Psoas muscle (tissue), 8 donors: ENCODE measurements around the gene DPP4. TPM values are rescaled to one million over a fixed set of nuclear protein-coding genes. Genes with fewer than 3 reads are reported as not detected.

Source experiments
- ATAC-seq, 4 donors: fragments of 200-7000 bp; cut with Tn5 transposase; one replicate each; pipeline ENCODE4 v1.9.1; 2020; ENCODE audit warnings: moderate library complexity in 3 of 4, mild to moderate bottlenecking in 2 of 4
- DNase-seq, 2 donors: peaks; one replicate each; pipeline ENCODE4 v3.0.0-alpha.2; 2020
- H3K27ac ChIP-seq: fragments of 200-600 bp; one replicate; pipeline ENCODE4 v1.8.0; 2022
- H3K27me3 ChIP-seq, 3 donors: fragments of 200-600 bp in 1 of 3; one replicate each; pipeline versions ENCODE4 v1.6.1 to v1.8.0; 2013 to 2022; ENCODE audit warnings: low read length in 2 of 3, mild to moderate bottlenecking in 2 of 3, moderate library complexity in 1 of 3; ENCODE audit not compliant: insufficient read depth in 3 of 3
- H3K36me3 ChIP-seq, 2 donors: fragments of 200-600 bp in 1 of 2; one replicate each; pipeline versions ENCODE4 v1.6.1 to v1.8.0; 2013 to 2022; ENCODE audit warnings: low read depth in 1 of 2, mild to moderate bottlenecking in 1 of 2, moderate library complexity in 1 of 2; ENCODE audit not compliant: insufficient read depth in 1 of 2
- H3K4me1 ChIP-seq: fragments of 200-600 bp; one replicate; pipeline ENCODE4 v1.8.0; 2022
- H3K4me3 ChIP-seq: fragments of 200-600 bp; one replicate; pipeline ENCODE4 v1.8.0; 2022; ENCODE audit warnings: mild to moderate bottlenecking
- H3K9me3 ChIP-seq: fragments of 200-600 bp; one replicate; pipeline ENCODE4 v1.8.0; 2022
- CTCF ChIP-seq: fragments of 200-600 bp; IDR thresholded peaks from one replicate; pipeline ENCODE4 v1.8.0; 2022; ENCODE audit warnings: antibody characterized with exemption
- WGBS, 3 donors: extraction: QIAGEN DNeasy Blood & Tissue Kit; methylation state at CpG; one replicate each; pipeline versions ENCODE4 v1.1.6 to v1.1.7; 2013; 5-methylcytosine and 5-hydroxymethylcytosine counted together
- intact Hi-C, 2 donors: fragments of 100-400 bp; cut with DNase I; formaldehyde crosslinking; loops; one replicate each; pipeline versions ENCODE4 v1.11.0 to v1.14.2; 2022
- polyA plus RNA-seq, 3 donors: library from polyadenylated mRNA; stranded (reverse); fragments of 200-250 nt; gene quantifications; one replicate each; pipeline ENCODE4 v1.2.3, GENCODE V29; 2013
- total RNA-seq, 4 donors: library from RNA; stranded (reverse); fragmentation: NEBNext Ultra II Directional in 2 of 4; extraction: Animal tissue kit (Norgen Biotek cat#: 25700) in 2 of 4; gene quantifications; one replicate each; pipeline versions ENCODE4 v1.2.1 to v1.2.4, GENCODE V29; 2021 to 2023
- donor health status: healthy with polysubstance abuse.
- donor health status: DM: no; HTN: no; CAD: no; lungs with moderate emphysema.
- donor health status: Bipolar disorder and iron deficiency.
- donor health status: healthy.
- donor health status: DM: yes; HTN: yes; CAD: no.
- donor health status: DM: no; HTN: no; CAD: no.
- donor health status: DM: no; HTN: no; CAD: no.
- donor health status: DM: yes; HTN: yes; CAD: no.

The DPP4 gene
- total and polyA plus RNA-seq, 7 donors = 0.25 to 3.1 (median 0.80) TPM

GRCh38 chr2:162074928-162075688, 1.1 kb upstream of the DPP4 start:
- Histone ChIP-seq H3K9me3 (no peaks in the 10 kb centered on the region), H3K27ac (no peak overlapping the region), H3K4me1 (no peaks in the 10 kb centered on the region), H3K4me3 (no peak overlapping the region), H3K27me3 (peaks cover 0 to 14% (median 3%) of the 10 kb centered on the region in 3 donors), H3K36me3 (no peaks in the 10 kb centered on the region)
- DNase-seq = no peak
- 58 to 61% (median 59%) methylated on average over 6 of the region's 6 CpGs for whole genome bisulfite sequencing, 3 donors
- intact Hi-C loops = no loop called here
- peak in 2 of 4 donors; percentile 13 to 43 for ATAC-seq
- TF ChIP-seq CTCF = no peak

- DNase-seq (no peak), ATAC-seq (no peak)
- WGBS, 3 donors = 42 to 48% (median 44%) methylated on average over 2 of the region's 2 CpGs
- intact Hi-C loops = no loop called here
- H3K4me1 ChIP-seq = no peaks in the 10 kb centered on the region
- H3K9me3 ChIP-seq = no peaks in the 10 kb centered on the region
- H3K4me3 ChIP-seq = peak overlapping the region; percentile 65
- no peak overlapping the region for H3K27ac ChIP-seq
- H3K27me3 ChIP-seq = peaks cover 0 to 14% (median 3%) of the 10 kb centered on the region in 3 donors
- H3K36me3 ChIP-seq = no peaks in the 10 kb centered on the region
- TF ChIP-seq CTCF = no peak
These were observed 549 bp upstream of the DPP4 start for GRCh38 chr2:162074632-162074895.

- 7 to 8% (median 7%) methylated on average over 37 of the region's 37 CpGs for WGBS, 3 donors
- TF ChIP-seq CTCF = no peak
- Histone ChIP-seq H3K27me3 (peaks cover 0 to 14% (median 3%) of the 10 kb centered on the region in 3 donors), H3K27ac (no peak overlapping the region), H3K9me3 (no peaks in the 10 kb centered on the region), H3K36me3 (no peaks in the 10 kb centered on the region), H3K4me3 (peak overlapping the region; percentile 65), H3K4me1 (no peaks in the 10 kb centered on the region)
- intact Hi-C loops = no loop called here
- ATAC-seq (peak in 2 of 4 donors; percentile 20 to 22), DNase-seq (peak in 1 of 2 donors; percentile 15)
These were observed 783 bp downstream of the DPP4 start for GRCh38 chr2:162072976-162073887.

GRCh38 chr2:162072181-162072702, 1.8 kb downstream of the DPP4 start:
- H3K9me3 ChIP-seq = no peaks in the 10 kb centered on the region
- no peak overlapping the region for H3K4me3 ChIP-seq
- no peaks in the 10 kb centered on the region for H3K4me1 ChIP-seq
- DNase-seq (no peak), ATAC-seq (no peak)
- intact Hi-C loops = no loop called here
- TF ChIP-seq CTCF = no peak
- no peak overlapping the region for H3K27ac ChIP-seq
- H3K36me3 ChIP-seq = no peaks in the 10 kb centered on the region
- peaks cover 0 to 14% (median 3%) of the 10 kb centered on the region in 3 donors for H3K27me3 ChIP-seq
